GM12864 (cell line): ENCODE measurements around the gene MAP4K4.
"Not testable (repeated sequence)": the region's sequence is repeated elsewhere in the genome, so short reads cannot be mapped to it uniquely, and the experiment has no call there.

Experiments used
- DNase-seq: peaks from one replicate; pipeline ENCODE4 v3.0.0-alpha.2; 2011; ENCODE audit warnings: low read depth
- H3K4me3 ChIP-seq: 2 replicates; pipeline ENCODE4 v1.5.1; 2011; ENCODE audit warnings: mild to moderate bottlenecking, low read depth, low read length, control low read depth
- CTCF ChIP-seq: IDR thresholded peaks from 2 replicates; pipeline ENCODE4 v1.5.1; 2011; ENCODE audit warnings: low read depth, mild to moderate bottlenecking, moderate library complexity, low read length, control low read depth, inconsistent platforms; ENCODE audit errors: missing control alignments

Gene MAP4K4

GRCh38 chr2:101930019-101930418, 232.5 kb downstream of the MAP4K4 start:
- no peak for TF ChIP-seq CTCF
- no peak for DNase-seq
- H3K4me3 ChIP-seq, result no peak overlapping the region

GRCh38 chr2:101930847-101931246, 233.3 kb downstream of the MAP4K4 start:
- no peak for DNase-seq
- no peak overlapping the region for H3K4me3 ChIP-seq
- TF ChIP-seq CTCF, result no peak

GRCh38 chr2:101931402-101931801, 233.9 kb downstream of the MAP4K4 start:
- no peak overlapping the region for H3K4me3 ChIP-seq
- DNase-seq, result no peak
- no peak for TF ChIP-seq CTCF

- not testable (repeated sequence) for DNase-seq, H3K4me3 ChIP-seq
Measured at GRCh38 chr2:101935764-101936163, 238.3 kb downstream of the MAP4K4 start.

GRCh38 chr2:101942851-101943250, 245.3 kb downstream of the MAP4K4 start:
- no peak for DNase-seq

More at GRCh38 chr2:101942851-101943250, 245.3 kb downstream of the MAP4K4 start:
- no peak overlapping the region for H3K4me3 ChIP-seq
- TF ChIP-seq CTCF, result no peak
